ENCODE results near the gene ATP5ME.
A peak's percentile ranks its signal among the peaks of the same experiment; 100 is the strongest.
"Not testable (repeated sequence)": the region's sequence is repeated elsewhere in the genome, so short reads cannot be mapped to it uniquely, and the experiment has no call there.

ATP5ME gene

GRCh38 chr4:683247-683897, 9.3 kb upstream of the ATP5ME start:
- DNase-seq, result no peak

GRCh38 chr4:682490-683172, 8.6 kb upstream of the ATP5ME start:
- peak; percentile 8 for DNase-seq

DNA sequence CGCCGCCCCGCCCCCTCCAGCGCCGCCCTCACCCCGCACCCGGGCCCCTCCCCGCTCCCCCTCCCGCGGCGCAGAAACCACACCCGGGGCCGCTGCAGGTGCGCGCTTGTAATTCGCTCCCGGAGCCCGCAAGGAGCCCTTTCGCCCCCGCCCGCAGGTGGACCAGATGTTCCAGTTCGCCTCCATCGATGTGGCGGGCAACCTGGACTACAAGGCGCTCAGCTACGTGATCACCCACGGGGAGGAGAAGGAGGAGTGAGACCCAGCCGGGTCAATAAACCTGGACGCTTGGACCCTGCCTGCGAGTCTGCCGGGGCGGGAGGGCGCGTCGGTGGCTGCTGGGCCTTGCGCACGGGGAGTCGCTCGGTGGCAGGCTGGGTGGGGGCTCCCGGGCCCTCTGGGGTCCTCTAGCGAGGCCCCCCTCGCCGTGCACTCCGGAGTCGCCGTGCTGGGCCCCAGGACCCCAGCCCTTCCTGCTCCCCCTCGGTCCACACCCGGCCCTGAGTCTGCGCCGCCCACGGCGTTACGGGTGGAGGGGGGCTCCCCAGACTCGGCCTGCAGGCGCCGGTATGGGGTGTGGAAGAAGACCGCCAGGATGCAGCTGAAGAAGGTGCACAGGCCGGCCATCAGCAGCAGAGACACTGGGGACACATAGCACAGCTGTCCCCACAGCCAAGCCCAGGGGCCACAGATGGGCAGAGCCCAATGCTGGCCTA, 7.8 kb upstream of the ATP5ME start:
- peak; percentile 22 for DNase-seq

- DNase-seq, result no peak
These were observed 7.0 kb upstream of the ATP5ME start for GRCh38 chr4:680928-681645.

GRCh38 chr4:680551-680927, 6.5 kb upstream of the ATP5ME start:
- no peak for DNase-seq

DNA sequence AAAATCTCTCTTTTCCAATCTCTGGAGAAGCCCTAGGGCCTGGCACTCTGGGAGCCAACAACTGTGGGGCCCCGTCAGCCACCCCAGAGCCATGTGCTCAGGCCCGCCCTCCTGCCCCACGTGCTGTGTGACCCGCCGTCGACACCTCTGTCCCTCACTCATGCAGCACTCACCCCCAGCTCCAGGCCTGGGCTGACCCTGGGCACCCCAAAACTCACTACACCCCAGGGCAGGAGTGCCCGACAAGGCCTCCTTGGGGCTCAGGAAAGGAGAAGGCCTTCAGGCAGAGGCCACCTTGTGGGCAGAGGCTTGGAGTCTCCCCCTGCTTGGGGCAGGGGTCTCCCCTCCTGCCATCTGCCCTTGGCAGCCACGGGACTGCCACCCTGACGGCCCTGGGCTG, 6.0 kb upstream of the ATP5ME start:
- DNase-seq, result no peak

GRCh38 chr4:679629-680028, 5.6 kb upstream of the ATP5ME start:
- no peak for DNase-seq

- no peak for DNase-seq
These were observed 5.0 kb upstream of the ATP5ME start for GRCh38 chr4:679104-679481.

- DNase-seq, result no peak
These were observed 4.4 kb upstream of the ATP5ME start for GRCh38 chr4:678331-679103.

DNA sequence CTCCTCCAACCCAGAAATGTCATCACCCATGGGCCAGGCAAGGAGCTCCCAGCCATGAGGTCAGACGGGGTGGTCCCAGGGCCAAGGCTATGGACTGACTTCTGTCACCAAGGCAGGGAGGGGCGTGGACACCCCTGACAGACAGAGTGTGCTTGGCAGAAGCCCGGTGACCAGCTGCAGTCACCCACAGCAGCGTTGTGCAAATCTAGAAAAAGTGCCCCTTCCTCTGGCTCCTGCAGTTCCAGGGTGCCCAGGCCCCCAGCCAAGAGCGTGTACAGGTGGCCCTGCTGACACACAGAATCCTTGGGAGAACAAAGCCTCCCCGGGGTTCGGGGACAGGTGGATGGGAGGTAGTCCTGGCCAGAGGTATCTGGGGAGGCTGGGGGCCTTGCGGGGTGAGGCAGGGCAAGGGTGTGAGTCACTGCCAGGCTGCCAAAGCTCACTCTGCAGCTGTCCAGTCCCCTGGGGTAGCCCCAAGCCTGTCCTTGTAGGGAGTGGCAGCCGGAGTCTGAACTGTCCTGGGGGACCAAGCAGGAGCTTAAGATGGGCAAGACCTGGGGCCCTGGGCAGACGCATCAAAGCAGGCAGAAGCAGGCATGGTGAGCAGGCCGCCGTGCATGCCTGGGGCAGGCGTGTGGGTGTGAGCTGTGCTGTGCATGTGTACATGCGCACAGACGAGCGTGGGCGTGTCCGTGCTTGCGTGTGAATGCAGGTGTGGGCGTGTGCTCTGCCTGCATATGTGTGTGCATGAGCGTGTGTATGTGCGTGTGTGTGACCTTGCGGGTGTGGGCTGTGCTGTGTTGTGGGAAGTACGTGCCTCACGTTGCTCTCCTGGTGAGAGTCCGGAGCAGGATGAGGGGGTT, 3.6 kb upstream of the ATP5ME start:
- no peak for DNase-seq

- no peak for DNase-seq
These were observed 2.8 kb upstream of the ATP5ME start for GRCh38 chr4:676871-677235.

GRCh38 chr4:675980-676870, 2.1 kb upstream of the ATP5ME start:
- DNase-seq, result no peak

DNA sequence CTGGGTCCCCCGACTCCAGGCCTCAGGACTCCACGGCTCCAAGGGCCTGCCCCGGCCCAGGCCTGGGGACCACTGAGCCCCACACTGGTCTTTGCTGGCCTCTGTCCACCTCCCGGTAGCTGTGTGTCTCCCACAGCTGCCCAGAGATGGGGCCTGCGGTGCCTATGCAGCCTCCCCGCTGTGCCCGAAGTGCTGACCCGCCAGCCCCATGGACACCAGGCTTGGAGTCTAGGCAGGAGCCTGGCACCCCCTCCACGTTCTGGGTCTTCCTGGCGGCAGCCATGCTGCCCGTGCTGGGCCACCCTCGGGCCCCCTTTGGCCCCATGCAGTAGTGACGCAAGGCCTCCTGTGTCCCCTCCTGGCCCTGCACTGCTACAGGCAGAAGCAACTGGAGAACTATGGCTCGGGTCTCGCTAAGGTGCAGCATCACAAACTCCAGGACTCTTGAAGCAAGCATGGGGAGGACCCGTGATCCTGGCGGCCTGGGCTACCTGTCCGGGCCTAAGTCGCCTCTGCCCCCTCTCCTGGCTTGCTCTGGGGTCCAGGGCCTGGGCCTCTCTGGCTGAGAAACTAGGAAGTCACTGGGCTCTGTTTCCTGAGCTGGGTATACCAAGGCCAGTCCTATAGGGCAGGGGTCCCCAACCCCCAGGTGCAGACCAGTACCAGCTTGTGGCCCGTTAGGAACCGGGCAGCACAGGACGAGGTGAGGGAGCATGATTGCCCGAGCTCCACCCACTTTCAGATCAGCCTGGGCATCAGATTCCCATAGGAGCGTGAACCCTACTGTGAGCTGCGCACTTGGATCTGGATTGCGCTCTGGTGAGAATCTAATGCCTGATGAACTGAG, 1.2 kb upstream of the ATP5ME start:
- DNase-seq, result no peak

- no peak for DNase-seq
These were observed 556 bp downstream of the ATP5ME start for GRCh38 chr4:673349-674091.

GRCh38 chr4:671769-672168, 2.3 kb downstream of the ATP5ME start:
- no peak for DNase-seq

DNA sequence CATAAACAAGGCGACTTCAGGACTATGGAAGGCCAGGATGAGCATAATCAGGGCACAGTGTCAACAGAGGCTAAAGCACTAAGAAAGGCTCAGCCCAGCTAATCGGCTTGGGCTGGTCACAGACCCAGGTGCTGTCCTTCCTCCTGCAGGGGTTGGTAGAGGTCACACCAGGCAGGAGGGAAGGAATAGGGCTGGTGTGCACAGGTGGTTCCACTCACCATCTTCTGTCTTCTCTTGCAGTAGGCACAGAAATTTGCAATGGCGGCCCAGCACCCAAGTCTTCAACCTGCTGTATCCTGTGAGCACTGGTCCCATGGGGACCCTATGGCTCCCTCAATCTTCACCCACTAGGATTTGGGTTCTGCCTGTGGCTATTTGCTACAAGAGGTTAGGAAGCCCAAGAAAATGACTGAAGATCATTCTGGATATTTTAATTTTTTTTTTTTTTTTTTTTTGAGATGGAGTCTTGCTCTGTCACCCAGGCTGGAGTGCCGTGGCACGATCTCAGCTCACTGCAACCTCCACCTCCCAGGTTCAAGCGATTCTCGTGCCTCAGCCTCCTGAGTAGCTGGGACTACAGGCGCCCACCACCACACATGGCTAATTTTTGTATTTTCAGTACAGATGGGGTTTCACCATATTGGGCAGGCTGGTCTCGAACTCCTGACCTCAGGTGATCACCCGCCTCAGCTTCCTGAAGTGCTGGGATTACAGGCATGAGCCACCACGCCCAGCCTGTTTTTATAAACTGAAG, 4.1 kb downstream of the ATP5ME start:
- not testable (repeated sequence) for DNase-seq

GRCh38 chr4:668219-668618, 5.9 kb downstream of the ATP5ME start:
- not testable (repeated sequence) for DNase-seq

- no peak for DNase-seq
These were observed 6.5 kb downstream of the ATP5ME start for GRCh38 chr4:667545-667925.
